ENCODE data around the gene PHACTR3.
A peak's percentile ranks its signal among the peaks of the same experiment; 100 is the strongest.

The PHACTR3 gene

GRCh38 chr20:59671661-59672471 is 67.5 kb downstream of the PHACTR3 start:
- DNase-seq (ENCODE audit: low spot score) = no peak

GRCh38 chr20:59672576-59672975 is 68.2 kb downstream of the PHACTR3 start:
- DNase-seq (ENCODE audit: low spot score) = no peak

GRCh38 chr20:59673288-59673997 is 69.1 kb downstream of the PHACTR3 start:
- DNase-seq (ENCODE audit: low spot score) = no peak

GRCh38 chr20:59673998-59674445 is 69.7 kb downstream of the PHACTR3 start:
- no peak for DNase-seq (ENCODE audit: low spot score)

- no peak for DNase-seq (ENCODE audit: low spot score)
Measured at GRCh38 chr20:59676126-59676850, 71.9 kb downstream of the PHACTR3 start.

GRCh38 chr20:59676851-59677182 is 72.5 kb downstream of the PHACTR3 start:
- no peak for DNase-seq (ENCODE audit: low spot score)

- no peak for DNase-seq (ENCODE audit: low spot score)
Measured at GRCh38 chr20:59677586-59677985, 73.2 kb downstream of the PHACTR3 start.

- DNase-seq (ENCODE audit: low spot score) = peak; percentile 54
Measured at GRCh38 chr20:59678288-59678687, 73.9 kb downstream of the PHACTR3 start.

- no peak for DNase-seq (ENCODE audit: low spot score)
Measured at GRCh38 chr20:59678951-59679350, 74.6 kb downstream of the PHACTR3 start.

- no peak for DNase-seq (ENCODE audit: low spot score)
Measured at GRCh38 chr20:59680148-59680650, 75.9 kb downstream of the PHACTR3 start.

GRCh38 chr20:59680852-59681251 is 76.5 kb downstream of the PHACTR3 start:
- no peak for DNase-seq (ENCODE audit: low spot score)

GRCh38 chr20:59682603-59683002 is 78.3 kb downstream of the PHACTR3 start:
- no peak for DNase-seq (ENCODE audit: low spot score)

- DNase-seq (ENCODE audit: low spot score) = no peak
Measured at GRCh38 chr20:59683181-59683580, 78.8 kb downstream of the PHACTR3 start.

GRCh38 chr20:59684685-59685242 is 80.4 kb downstream of the PHACTR3 start:
- DNase-seq (ENCODE audit: low spot score) = no peak

- DNase-seq (ENCODE audit: low spot score) = no peak
Measured at GRCh38 chr20:59686404-59687346, 82.3 kb downstream of the PHACTR3 start.

- no peak for DNase-seq (ENCODE audit: low spot score)
Measured at GRCh38 chr20:59688356-59688755, 84.0 kb downstream of the PHACTR3 start.

- peak; percentile 52 for DNase-seq (ENCODE audit: low spot score)
Measured at GRCh38 chr20:59688999-59689398, 84.7 kb downstream of the PHACTR3 start.

GRCh38 chr20:59690101-59690500 is 85.8 kb downstream of the PHACTR3 start:
- no peak for DNase-seq (ENCODE audit: low spot score)

GRCh38 chr20:59690976-59691375 is 86.6 kb downstream of the PHACTR3 start:
- DNase-seq (ENCODE audit: low spot score) = no peak

GRCh38 chr20:59692139-59692538 is 87.8 kb downstream of the PHACTR3 start:
- DNase-seq (ENCODE audit: low spot score) = no peak

GRCh38 chr20:59693587-59693986 is 89.2 kb downstream of the PHACTR3 start:
- DNase-seq (ENCODE audit: low spot score) = no peak
